Aortic smooth muscle cell (primary cell): Measurements from ENCODE around the gene MRFAP1. TPM values are rescaled to one million over a fixed set of nuclear protein-coding genes. Genes with fewer than 3 reads are reported as not detected.

Experiments
- total RNA-seq: library from RNA; depleted of rRNA; stranded (reverse); fragments of >200 nt; gene quantifications from 2 replicates; pipeline ENCODE4 v1.2.3, GENCODE V29; 2014

Gene MRFAP1
- total RNA-seq = 111 and 133 TPM in 2 replicates

DNA sequence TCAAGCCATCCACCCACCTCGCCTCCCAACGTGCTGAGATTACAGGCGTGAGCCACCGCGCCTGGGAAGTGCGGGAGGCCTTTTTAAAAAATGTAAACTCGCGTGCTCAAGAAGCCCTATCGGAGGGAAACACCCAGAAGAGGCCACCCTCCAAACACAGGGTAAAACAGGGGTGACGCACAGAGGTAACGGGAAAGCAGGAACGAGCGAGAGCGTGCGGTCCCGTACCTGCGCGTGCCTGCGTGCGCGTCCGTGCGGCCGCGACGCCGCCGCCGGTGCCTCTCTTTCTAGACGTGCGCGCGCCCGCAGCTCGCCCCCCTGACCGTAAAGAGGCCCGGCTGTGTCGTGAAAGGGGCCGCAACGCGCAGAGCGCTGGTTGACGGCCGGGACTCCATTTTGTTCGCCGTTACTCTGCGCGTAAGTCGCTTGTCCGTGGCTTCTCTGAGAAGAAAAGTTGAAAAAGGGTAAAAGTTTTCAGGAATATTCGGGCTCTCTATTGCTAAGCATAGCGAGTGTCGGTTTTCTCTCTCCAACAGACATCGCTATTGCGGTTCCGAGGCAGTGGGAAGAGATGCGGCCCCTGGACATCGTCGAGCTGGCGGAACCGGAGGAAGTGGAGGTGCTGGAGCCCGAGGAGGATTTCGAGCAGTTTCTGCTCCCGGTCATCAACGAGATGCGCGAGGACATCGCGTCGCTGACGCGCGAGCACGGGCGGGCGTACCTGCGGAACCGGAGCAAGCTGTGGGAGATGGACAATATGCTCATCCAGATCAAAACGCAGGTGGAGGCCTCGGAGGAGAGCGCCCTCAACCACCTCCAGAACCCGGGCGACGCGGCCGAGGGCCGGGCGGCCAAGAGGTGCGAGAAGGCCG, at the start of gene MRFAP1:
Gene MRFAP1, plus strand, starts transcription at position 394 of the 872 bp plus-strand sequence. Its CDS starts 178 bp downstream, at position 572.

Other genes starting within 250 kb of the MRFAP1 start
- under 0.01 and 0.06 TPM in 2 replicates for gene PPP2R2C, start 168.1 kb upstream of the MRFAP1 start, total RNA-seq
- 19.5 and 19.6 TPM in 2 replicates for gene MAN2B2, start 65.5 kb upstream of the MRFAP1 start, total RNA-seq
- not detected in 2 replicates for gene S100P, start 53.2 kb downstream of the MRFAP1 start, total RNA-seq
- 62.0 and 62.4 TPM in 2 replicates for gene MRFAP1L1, start 69.2 kb downstream of the MRFAP1 start, total RNA-seq
- gene BLOC1S4, start 75.5 kb downstream of the MRFAP1 start, total RNA-seq = 9.3 and 12.7 TPM in 2 replicates
- 19.9 and 21.0 TPM in 2 replicates for gene KIAA0232, start 142.0 kb downstream of the MRFAP1 start, total RNA-seq